Body of pancreas (tissue), 4 donors: ENCODE data around the gene ZRANB3. TPM values are rescaled to one million over a fixed set of nuclear protein-coding genes. Genes with fewer than 3 reads are reported as not detected.

Experiments
- ATAC-seq: fragments of 150-250 bp; one replicate; pipeline ENCODE4 v1.9.1; 2016
- DNase-seq, 4 donors: peaks; one replicate each; pipeline ENCODE4 v3.0.0-alpha.2; 2019
- H3K27ac ChIP-seq, 4 donors: fragments of 200-600 bp; sonication (generic); 1 replicate in 3 of 4; 2 replicates in 1 of 4; pipeline versions ENCODE4 v1.5.1 to v1.6.1; 2016 to 2019; ENCODE audit warnings: mild to moderate bottlenecking in 1 of 4, mixed read lengths in 1 of 4, moderate library complexity in 1 of 4
- H3K27me3 ChIP-seq, 2 donors: fragments of 200-600 bp; sonication (generic); one replicate each; pipeline ENCODE4 v1.6.0; 2016; ENCODE audit warnings: mild to moderate bottlenecking in 1 of 2
- H3K36me3 ChIP-seq, 2 donors: fragments of 200-600 bp; sonication (generic); replicated peaks in 1 of 2; 2 replicates each; pipeline ENCODE4 v1.5.1; 2016; ENCODE audit warnings: low read depth in 2 of 2; ENCODE audit not compliant: insufficient read depth in 1 of 2
- H3K4me1 ChIP-seq: fragments of 200-600 bp; sonication (generic); one replicate; pipeline ENCODE4 v1.6.0; 2016
- H3K4me3 ChIP-seq, 2 donors: fragments of 200-600 bp; sonication (generic); 1 replicate in 1 of 2; 2 replicates in 1 of 2; pipeline ENCODE4 v1.5.1; 2016 to 2019
- H3K9me3 ChIP-seq, 3 donors: fragments of 200-600 bp; sonication (generic); 1 replicate in 2 of 3; 2 replicates in 1 of 3; pipeline ENCODE4 v1.5.1; 2016
- POLR2A ChIP-seq, 3 donors: fragments of 450-650 bp; IDR thresholded peaks; one replicate each; pipeline ENCODE4 v1.6.1; 2016; ENCODE audit warnings: antibody characterized with exemption in 3 of 3, mild to moderate bottlenecking in 2 of 3
- WGBS, 2 donors: methylation state at CpG; one replicate each; pipeline ENCODE4 v1.1.5; 2017; 5-methylcytosine and 5-hydroxymethylcytosine counted together
- intact Hi-C: fragments of 100-400 bp; cut with DNase I; formaldehyde crosslinking; loops from one replicate; pipeline ENCODE4 v1.15.1; 2023
- total RNA-seq, 2 donors: library from RNA; depleted of rRNA; stranded (reverse); fragments of >200 nt; gene quantifications; one replicate each; pipeline ENCODE4 v1.1.0, GENCODE V29; 2016
- TF ChIP-seq, protein P1 (sequence below), 7 experiments: fragments of 450-650 bp in 4 of 7; fragments of 200-600 bp in 3 of 7; sonication (generic) in 3 of 7; IDR thresholded peaks; one replicate each; pipeline ENCODE4 v1.5.1; 2016 to 2019; ENCODE audit warnings: antibody characterized with exemption in 7 of 7

The ZRANB3 gene
- total RNA-seq, 2 donors from 2014 or later = 3.4 to 10.2 TPM

DNA sequence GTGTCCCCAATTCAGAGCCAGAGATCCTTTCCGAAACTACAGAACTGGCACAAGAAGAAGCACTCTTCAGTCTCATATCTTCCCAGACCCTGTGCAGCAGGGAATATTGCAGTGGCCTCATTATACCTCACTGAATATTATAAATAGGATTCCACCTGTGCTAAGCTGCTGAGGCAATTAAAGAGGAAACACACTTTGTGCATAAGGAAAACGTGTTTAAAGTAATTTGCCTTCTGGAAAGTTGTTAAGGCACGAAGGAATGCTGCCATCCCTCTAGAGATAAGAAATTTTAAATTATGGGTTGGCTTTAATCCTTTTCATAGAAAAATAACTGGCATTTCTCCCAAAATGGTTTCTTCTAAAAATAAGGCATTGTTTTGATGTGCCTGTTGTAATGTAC is 245.6 kb downstream of the ZRANB3 start:
- ATAC-seq = no peak
- no peak for TF ChIP-seq POLR2A (IDR thresholded peaks at IDR 0.05)
- TF ChIP-seq, protein P1, sequence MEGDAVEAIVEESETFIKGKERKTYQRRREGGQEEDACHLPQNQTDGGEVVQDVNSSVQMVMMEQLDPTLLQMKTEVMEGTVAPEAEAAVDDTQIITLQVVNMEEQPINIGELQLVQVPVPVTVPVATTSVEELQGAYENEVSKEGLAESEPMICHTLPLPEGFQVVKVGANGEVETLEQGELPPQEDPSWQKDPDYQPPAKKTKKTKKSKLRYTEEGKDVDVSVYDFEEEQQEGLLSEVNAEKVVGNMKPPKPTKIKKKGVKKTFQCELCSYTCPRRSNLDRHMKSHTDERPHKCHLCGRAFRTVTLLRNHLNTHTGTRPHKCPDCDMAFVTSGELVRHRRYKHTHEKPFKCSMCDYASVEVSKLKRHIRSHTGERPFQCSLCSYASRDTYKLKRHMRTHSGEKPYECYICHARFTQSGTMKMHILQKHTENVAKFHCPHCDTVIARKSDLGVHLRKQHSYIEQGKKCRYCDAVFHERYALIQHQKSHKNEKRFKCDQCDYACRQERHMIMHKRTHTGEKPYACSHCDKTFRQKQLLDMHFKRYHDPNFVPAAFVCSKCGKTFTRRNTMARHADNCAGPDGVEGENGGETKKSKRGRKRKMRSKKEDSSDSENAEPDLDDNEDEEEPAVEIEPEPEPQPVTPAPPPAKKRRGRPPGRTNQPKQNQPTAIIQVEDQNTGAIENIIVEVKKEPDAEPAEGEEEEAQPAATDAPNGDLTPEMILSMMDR (IDR thresholded peaks at IDR 0.05) = no peak
- H3K9me3 ChIP-seq = peaks cover 0 to 6% (median 0%) of the 10 kb centered on the region in 3 donors
- no peaks in the 10 kb centered on the region for H3K4me1 ChIP-seq
- DNase-seq = no peak
- WGBS, 2 donors = 81 to 85% methylated on average over 3 of the region's 3 CpGs
- no peaks in the 10 kb centered on the region for H3K27me3 ChIP-seq
- no peak overlapping the region for H3K27ac ChIP-seq
- intact Hi-C loops = no loop called here
- no peaks in the 10 kb centered on the region for H3K36me3 ChIP-seq
- no peak overlapping the region for H3K4me3 ChIP-seq

DNA sequence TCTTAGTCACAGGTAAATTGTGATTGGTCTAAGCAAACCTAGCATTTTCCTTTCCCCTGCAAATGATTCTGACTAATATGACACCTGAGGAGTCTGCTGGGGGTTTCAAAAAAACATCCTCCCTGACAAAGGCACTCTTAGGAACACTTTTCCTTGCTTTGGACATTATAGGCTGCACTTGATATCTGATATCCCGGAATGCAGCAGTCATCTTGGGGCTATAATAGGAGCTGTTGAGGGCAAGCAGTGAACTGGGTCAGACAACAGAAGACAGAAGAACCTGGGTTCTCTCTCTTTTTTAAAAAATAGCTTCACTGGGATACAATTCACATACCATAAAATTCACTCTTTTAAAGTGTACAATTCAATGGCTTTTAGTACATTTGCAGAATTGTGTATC is 249.6 kb downstream of the ZRANB3 start:
- H3K4me3 ChIP-seq = no peak overlapping the region
- WGBS, 2 donors = 89 to 100% methylated on average over 1 of the region's 1 CpG
- H3K4me1 ChIP-seq = no peaks in the 10 kb centered on the region
- H3K27ac ChIP-seq = no peak overlapping the region
- H3K9me3 ChIP-seq = no peaks in the 10 kb centered on the region
- TF ChIP-seq, protein P1 (IDR thresholded peaks at IDR 0.05) = no peak
- no peak for TF ChIP-seq POLR2A (IDR thresholded peaks at IDR 0.05)
- H3K36me3 ChIP-seq = no peaks in the 10 kb centered on the region
- DNase-seq (no peak), ATAC-seq (no peak)
- intact Hi-C loops = no loop called here
- no peaks in the 10 kb centered on the region for H3K27me3 ChIP-seq

DNA sequence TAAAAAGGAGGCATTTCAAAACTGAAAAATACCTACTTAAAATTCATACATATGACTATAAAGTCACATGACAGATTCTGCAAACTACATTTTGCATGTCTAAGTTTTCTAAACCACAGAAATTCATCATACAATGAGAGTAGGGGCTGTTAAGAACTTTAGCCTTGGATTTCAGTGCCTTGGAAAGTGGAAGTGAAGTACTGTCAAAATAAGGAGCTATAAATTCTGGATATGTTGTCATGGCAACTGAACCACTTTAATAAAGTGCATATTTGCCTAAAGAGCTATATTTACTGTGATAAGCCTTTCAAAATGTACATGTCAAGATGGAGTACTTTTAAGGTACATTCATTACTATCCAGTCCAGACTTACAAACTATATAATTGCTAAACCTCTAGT is 251.8 kb downstream of the ZRANB3 start:
- DNase-seq = no peak
- no peak for TF ChIP-seq POLR2A (IDR thresholded peaks at IDR 0.05)
- TF ChIP-seq, protein P1 (IDR thresholded peaks at IDR 0.05) = no peak

DNA sequence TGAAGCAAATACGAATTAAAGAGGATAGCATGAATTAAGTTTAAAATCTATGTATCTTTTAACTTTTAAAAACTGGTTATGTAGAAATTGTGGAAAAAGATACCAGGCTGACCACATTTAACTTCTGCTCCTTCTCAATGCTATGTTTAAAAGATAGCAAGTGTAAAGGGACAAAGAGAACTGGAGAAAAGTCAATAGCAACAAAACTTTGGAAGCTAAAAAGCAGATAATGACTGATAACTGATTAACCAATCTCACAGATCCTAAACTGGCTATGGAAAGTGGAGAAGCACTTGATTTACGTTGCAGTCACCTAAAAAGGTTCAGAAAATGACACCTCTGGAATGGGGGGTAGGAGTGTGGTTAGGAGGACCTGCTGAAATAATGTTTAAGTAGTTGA is 254.5 kb downstream of the ZRANB3 start:
- H3K27me3 ChIP-seq = no peaks in the 10 kb centered on the region
- no peak overlapping the region for H3K4me3 ChIP-seq
- no peak overlapping the region for H3K27ac ChIP-seq
- intact Hi-C loops = no loop called here
- DNase-seq (no peak), ATAC-seq (no peak)
- no peaks in the 10 kb centered on the region for H3K9me3 ChIP-seq
- no peaks in the 10 kb centered on the region for H3K4me1 ChIP-seq
- TF ChIP-seq, protein P1 (IDR thresholded peaks at IDR 0.05) = no peak
- TF ChIP-seq POLR2A (IDR thresholded peaks at IDR 0.05) = no peak
- no peaks in the 10 kb centered on the region for H3K36me3 ChIP-seq
- 52 to 58% methylated on average over 2 of the region's 2 CpGs for WGBS, 2 donors

More for the DNA sequence above, 251.8 kb downstream of the ZRANB3 start:
- intact Hi-C loops = no loop called here
- Histone ChIP-seq H3K9me3 (no peaks in the 10 kb centered on the region), H3K4me1 (no peaks in the 10 kb centered on the region), H3K4me3 (no peak overlapping the region), H3K27ac (no peak overlapping the region), H3K27me3 (no peaks in the 10 kb centered on the region), H3K36me3 (no peaks in the 10 kb centered on the region)
- no peak for ATAC-seq

DNA sequence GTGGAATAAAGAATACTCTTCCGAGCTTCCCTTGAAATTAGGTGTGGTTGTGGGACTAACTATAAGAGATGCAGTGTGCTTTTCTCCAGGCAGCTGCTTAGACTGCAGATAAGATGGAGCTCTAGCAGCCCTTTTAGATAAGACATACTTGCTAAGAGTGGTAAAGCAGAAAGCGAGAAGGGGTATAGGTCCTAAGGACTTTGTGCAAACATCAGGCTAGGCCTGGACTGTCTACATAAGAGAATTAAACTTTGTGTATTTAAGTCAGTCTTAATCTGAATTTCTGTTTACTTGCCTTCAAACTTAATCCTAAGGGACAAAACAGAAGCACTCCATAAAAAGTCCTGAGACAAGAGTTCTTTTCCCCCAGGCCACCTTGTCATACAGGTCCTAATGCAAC is 260.0 kb downstream of the ZRANB3 start:
- TF ChIP-seq, protein P1 (IDR thresholded peaks at IDR 0.05) = no peak
- no peak for TF ChIP-seq POLR2A (IDR thresholded peaks at IDR 0.05)
- intact Hi-C loops = no loop called here
- Histone ChIP-seq H3K36me3 (no peaks in the 10 kb centered on the region), H3K27me3 (no peaks in the 10 kb centered on the region), H3K9me3 (no peaks in the 10 kb centered on the region), H3K27ac (no peak overlapping the region), H3K4me3 (no peak overlapping the region), H3K4me1 (no peaks in the 10 kb centered on the region)
- 76 to 79% methylated on average over 2 of the region's 2 CpGs for WGBS, 2 donors
- DNase-seq (no peak), ATAC-seq (no peak)
